OCI-LY1 (cell line): Measurements from ENCODE around the gene TMEM220.
"Not testable (repeated sequence)": the region's sequence is repeated elsewhere in the genome, so short reads cannot be mapped to it uniquely, and the experiment has no call there.

Source experiments
- H2AFZ ChIP-seq: fragments of 200-600 bp; sonication (generic), shearing (Covaris generic); 2 replicates; pipeline ENCODE4 v1.6.0; 2014; ENCODE audit warnings: antibody characterized with exemption, mild to moderate bottlenecking, low read length
- H3F3A ChIP-seq: fragments of 200-600 bp; sonication (generic), shearing (Covaris generic); 2 replicates; pipeline ENCODE4 v1.6.0; 2014; ENCODE audit warnings: mild to moderate bottlenecking, antibody characterized with exemption, low read length, moderate library complexity; ENCODE audit not compliant: insufficient read depth
- H3K27ac ChIP-seq: fragments of 200-600 bp; sonication (generic); 2 replicates; pipeline ENCODE4 v1.5.1; 2014; ENCODE audit warnings: low read length, mixed run types, mild to moderate bottlenecking, low read depth; ENCODE audit not compliant: poor library complexity, severe bottlenecking
- H3K27me3 ChIP-seq: fragments of 200-600 bp; sonication (generic); 2 replicates; pipeline ENCODE4 v1.6.0; 2014; ENCODE audit warnings: antibody characterized with exemption, mild to moderate bottlenecking, low read length, moderate library complexity; ENCODE audit not compliant: insufficient read depth
- H3K36me3 ChIP-seq: fragments of 200-600 bp; sonication (generic); 2 replicates; pipeline ENCODE4 v1.6.1; 2014; ENCODE audit warnings: mild to moderate bottlenecking, antibody characterized with exemption, low read length, moderate library complexity, mixed read lengths; ENCODE audit not compliant: insufficient read depth
- H3K4me1 ChIP-seq: fragments of 200-600 bp; sonication (generic); 2 replicates; pipeline ENCODE4 v1.5.1; 2014; ENCODE audit warnings: mild to moderate bottlenecking, low read length, moderate library complexity; ENCODE audit not compliant: insufficient read depth, severe bottlenecking
- H3K4me2 ChIP-seq: fragments of 200-600 bp; sonication (generic), shearing (Covaris generic); 2 replicates; pipeline ENCODE4 v1.6.1; 2014; ENCODE audit warnings: low read length
- H3K4me3 ChIP-seq: fragments of 200-600 bp; sonication (generic); 2 replicates; pipeline ENCODE4 v1.5.1; 2014; ENCODE audit warnings: low read length, low read depth, mild to moderate bottlenecking, mixed read lengths; ENCODE audit not compliant: poor library complexity, severe bottlenecking
- H3K79me2 ChIP-seq: fragments of 200-600 bp; shearing (Covaris generic); 2 replicates; pipeline ENCODE4 v1.6.1; 2016; ENCODE audit warnings: mixed run types, low read length, mixed read lengths; ENCODE audit not compliant: insufficient read depth
- H3K9ac ChIP-seq: fragments of 200-600 bp; sonication (generic), shearing (Covaris generic); 2 replicates; pipeline ENCODE4 v1.6.1; 2014; ENCODE audit warnings: mild to moderate bottlenecking, low read length, mixed read lengths
- H3K9me2 ChIP-seq: fragments of 200-600 bp; sonication (generic), shearing (Covaris generic); 2 replicates; pipeline ENCODE4 v1.6.1; 2014; ENCODE audit warnings: low read depth, mild to moderate bottlenecking, low read length, mixed read lengths
- H3K9me3 ChIP-seq: fragments of 200-600 bp; shearing (Covaris generic); 2 replicates; pipeline ENCODE4 v1.6.1; 2014; ENCODE audit warnings: low read length, mixed read lengths
- H4K20me1 ChIP-seq: fragments of 200-600 bp; sonication (generic), shearing (Covaris generic); 2 replicates; pipeline ENCODE4 v1.6.0; 2016; ENCODE audit warnings: mild to moderate bottlenecking, low read length; ENCODE audit not compliant: insufficient read depth
- EZH2 ChIP-seq: fragments of 200-600 bp; sonication (generic), shearing (Covaris generic); IDR thresholded peaks from 2 replicates; pipeline ENCODE4 v1.8.0; 2017; ENCODE audit warnings: borderline replicate concordance, mixed run types, mild to moderate bottlenecking, antibody characterized with exemption, low read length, moderate library complexity, mixed read lengths
- TF ChIP-seq, protein P1 (sequence below): fragments of 200-600 bp; sonication (generic), shearing (Covaris generic); IDR thresholded peaks from 2 replicates; pipeline ENCODE4 v1.5.1; 2017; ENCODE audit warnings: mild to moderate bottlenecking, antibody characterized with exemption, low read length, moderate library complexity, mixed read lengths

The TMEM220 gene

DNA sequence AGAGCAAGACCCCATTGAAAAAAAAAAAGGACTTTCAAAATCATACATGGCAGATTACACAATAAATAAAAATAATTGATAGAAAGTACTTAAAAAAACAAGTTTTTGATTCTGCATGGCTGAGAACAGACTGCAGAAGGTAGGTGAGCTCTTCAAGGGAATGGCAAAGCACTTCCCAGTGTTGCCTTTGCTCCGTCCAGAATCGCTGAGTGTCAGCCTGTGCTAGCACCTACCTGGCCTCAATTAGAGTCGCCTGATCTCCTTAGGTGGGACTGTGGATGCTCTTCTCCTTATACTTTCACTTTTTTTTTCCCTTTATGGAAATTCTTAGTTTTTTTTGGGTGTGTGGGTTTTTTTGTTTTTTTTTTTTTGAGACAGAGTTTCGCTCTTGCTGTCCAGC, 6.0 kb upstream of the TMEM220 start:
- H3K9ac ChIP-seq, result no peak overlapping the region
- TF ChIP-seq, protein P1, sequence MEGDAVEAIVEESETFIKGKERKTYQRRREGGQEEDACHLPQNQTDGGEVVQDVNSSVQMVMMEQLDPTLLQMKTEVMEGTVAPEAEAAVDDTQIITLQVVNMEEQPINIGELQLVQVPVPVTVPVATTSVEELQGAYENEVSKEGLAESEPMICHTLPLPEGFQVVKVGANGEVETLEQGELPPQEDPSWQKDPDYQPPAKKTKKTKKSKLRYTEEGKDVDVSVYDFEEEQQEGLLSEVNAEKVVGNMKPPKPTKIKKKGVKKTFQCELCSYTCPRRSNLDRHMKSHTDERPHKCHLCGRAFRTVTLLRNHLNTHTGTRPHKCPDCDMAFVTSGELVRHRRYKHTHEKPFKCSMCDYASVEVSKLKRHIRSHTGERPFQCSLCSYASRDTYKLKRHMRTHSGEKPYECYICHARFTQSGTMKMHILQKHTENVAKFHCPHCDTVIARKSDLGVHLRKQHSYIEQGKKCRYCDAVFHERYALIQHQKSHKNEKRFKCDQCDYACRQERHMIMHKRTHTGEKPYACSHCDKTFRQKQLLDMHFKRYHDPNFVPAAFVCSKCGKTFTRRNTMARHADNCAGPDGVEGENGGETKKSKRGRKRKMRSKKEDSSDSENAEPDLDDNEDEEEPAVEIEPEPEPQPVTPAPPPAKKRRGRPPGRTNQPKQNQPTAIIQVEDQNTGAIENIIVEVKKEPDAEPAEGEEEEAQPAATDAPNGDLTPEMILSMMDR, result no peak
- no peak for TF ChIP-seq EZH2
- no peaks in the 10 kb centered on the region for H3K4me1 ChIP-seq
- H3K9me3 ChIP-seq, result no peaks in the 10 kb centered on the region
- H3K27ac ChIP-seq, result no peak overlapping the region
- H3K4me2 ChIP-seq, result no peak overlapping the region
- H4K20me1 ChIP-seq, result no peaks in the 10 kb centered on the region
- no peaks in the 10 kb centered on the region for H3K79me2 ChIP-seq
- no peaks in the 10 kb centered on the region for H3F3A ChIP-seq
- no peak overlapping the region for H2AFZ ChIP-seq
- no peaks in the 10 kb centered on the region; the same call in 1 of the 2 replicates for H3K27me3 ChIP-seq
- H3K36me3 ChIP-seq, result no peaks in the 10 kb centered on the region
- no peak overlapping the region for H3K4me3 ChIP-seq
- H3K9me2 ChIP-seq, result no peaks in the 10 kb centered on the region

DNA sequence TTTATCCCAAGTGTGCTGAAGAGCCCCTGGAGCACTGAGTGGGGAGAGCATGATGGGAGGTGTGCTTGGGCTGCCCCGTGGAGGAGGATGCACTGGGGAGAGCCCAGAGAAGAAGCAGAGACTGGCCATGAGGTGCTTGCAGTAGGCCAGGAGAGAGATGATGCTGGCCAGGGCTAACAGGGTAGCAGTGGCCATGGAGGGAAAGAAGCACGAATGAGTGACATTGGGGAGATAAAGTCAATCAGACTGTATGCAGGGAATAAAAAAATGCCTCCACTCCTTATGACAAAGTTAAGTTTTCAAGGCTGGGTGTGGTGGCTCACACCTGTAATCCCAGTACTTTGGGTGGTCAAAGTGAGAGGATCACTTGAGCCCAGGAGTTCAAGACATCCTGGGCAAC, 5.4 kb upstream of the TMEM220 start:
- Histone ChIP-seq H3K9ac (no peak overlapping the region), H3K27me3 (no peaks in the 10 kb centered on the region; the same call in 1 of the 2 replicates), H3K4me1 (no peaks in the 10 kb centered on the region), H4K20me1 (no peaks in the 10 kb centered on the region), H3K9me2 (no peaks in the 10 kb centered on the region), H2AFZ (no peak overlapping the region), H3K27ac (no peak overlapping the region), H3K9me3 (no peaks in the 10 kb centered on the region), H3K79me2 (no peaks in the 10 kb centered on the region), H3F3A (no peaks in the 10 kb centered on the region), H3K4me2 (no peak overlapping the region), H3K4me3 (no peak overlapping the region), H3K36me3 (no peaks in the 10 kb centered on the region)
- TF ChIP-seq EZH2, result no peak
- TF ChIP-seq, protein P1, result no peak

DNA sequence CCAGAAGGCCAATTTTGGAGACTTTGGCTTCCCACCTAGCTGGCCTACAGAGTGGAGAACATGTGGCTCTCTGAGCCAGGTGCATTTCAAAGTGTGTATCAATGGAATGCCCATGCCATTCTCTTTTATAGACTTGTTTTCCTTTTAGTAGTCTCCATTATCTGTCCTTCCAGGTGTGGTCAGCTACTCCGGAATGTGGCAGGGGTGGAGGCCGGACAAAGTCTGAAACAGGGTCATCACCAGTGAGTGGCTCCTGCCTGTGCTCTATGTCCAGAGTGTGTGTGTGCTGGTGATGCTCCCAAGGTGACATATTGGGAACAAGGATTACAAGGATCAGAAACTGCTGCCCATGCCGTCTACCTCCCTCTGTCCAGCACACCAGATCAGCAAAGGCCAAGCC, 3.8 kb upstream of the TMEM220 start:
- no peak overlapping the region for H2AFZ ChIP-seq
- no peak overlapping the region for H3K27ac ChIP-seq
- no peaks in the 10 kb centered on the region; the same call in 1 of the 2 replicates for H3K27me3 ChIP-seq
- no peaks in the 10 kb centered on the region for H4K20me1 ChIP-seq
- H3K4me3 ChIP-seq, result no peak overlapping the region
- H3K9me3 ChIP-seq, result no peaks in the 10 kb centered on the region
- no peak overlapping the region for H3K9ac ChIP-seq
- TF ChIP-seq, protein P1, result no peak
- no peak for TF ChIP-seq EZH2
- H3K36me3 ChIP-seq, result no peaks in the 10 kb centered on the region
- no peak overlapping the region for H3K4me2 ChIP-seq
- no peaks in the 10 kb centered on the region for H3K79me2 ChIP-seq
- no peaks in the 10 kb centered on the region for H3K9me2 ChIP-seq
- peaks cover 4% of the 10 kb centered on the region for H3K4me1 ChIP-seq
- H3F3A ChIP-seq, result no peaks in the 10 kb centered on the region

DNA sequence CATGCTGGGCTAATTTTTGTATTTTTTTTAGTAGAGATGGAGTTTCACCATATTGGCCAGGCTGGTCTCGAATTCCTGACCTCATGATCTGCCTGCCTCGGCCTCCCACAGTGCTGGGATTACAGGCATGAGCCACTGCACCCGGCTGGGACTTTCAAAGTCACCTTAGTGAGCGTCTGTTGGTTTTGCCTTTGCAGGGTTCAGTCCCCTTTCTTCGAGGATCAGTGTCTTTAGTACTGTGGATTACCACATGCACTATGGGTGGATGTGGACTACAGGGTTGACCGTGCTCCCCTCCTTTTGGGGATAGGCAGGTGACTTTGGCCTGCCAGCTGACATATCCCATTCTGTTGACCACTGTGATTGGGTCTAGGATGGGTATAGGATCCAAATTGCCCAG, 2.3 kb upstream of the TMEM220 start:
- H3K9ac ChIP-seq, result not testable (repeated sequence)

More for the DNA sequence above, 2.3 kb upstream of the TMEM220 start:
- H3K4me1 ChIP-seq, H2AFZ ChIP-seq, H3K9me3 ChIP-seq, H3K4me3 ChIP-seq, H3K79me2 ChIP-seq, H3K4me2 ChIP-seq, H3K27me3 ChIP-seq, H3K9me2 ChIP-seq, H3F3A ChIP-seq, H3K27ac ChIP-seq, H4K20me1 ChIP-seq, H3K36me3 ChIP-seq: not testable (repeated sequence)
